ENCODE data around the gene LIPC.

LIPC gene

DNA sequence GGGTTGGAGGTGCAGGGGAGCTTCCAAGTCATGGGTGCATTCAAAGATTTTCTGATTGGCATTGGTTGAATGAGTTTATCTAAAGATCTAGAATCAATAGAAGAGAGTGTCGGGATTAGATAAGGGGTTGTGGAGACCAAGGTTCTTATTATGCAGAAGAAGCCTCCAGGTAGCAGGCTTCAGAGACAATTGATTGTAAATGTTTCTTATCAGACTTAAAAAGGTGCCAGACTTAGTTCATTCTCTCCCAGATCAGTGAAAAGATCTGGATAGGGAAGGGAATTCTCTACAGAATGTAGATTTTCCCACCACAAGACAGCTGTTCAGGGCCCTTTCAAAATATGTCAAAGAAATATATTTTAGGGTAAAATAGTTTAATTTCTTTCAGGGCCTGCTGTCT, 129.5 kb downstream of the LIPC start:
- no CpG with 5 or more reads among the region's 1 CpG for WGBS (ENCODE audit: insufficient coverage, insufficient read length)
- DNase-seq (ENCODE audit: low read depth, low spot score), result no peak
- H3K4me3 ChIP-seq (ENCODE audit: low read length), result no peak overlapping the region

DNA sequence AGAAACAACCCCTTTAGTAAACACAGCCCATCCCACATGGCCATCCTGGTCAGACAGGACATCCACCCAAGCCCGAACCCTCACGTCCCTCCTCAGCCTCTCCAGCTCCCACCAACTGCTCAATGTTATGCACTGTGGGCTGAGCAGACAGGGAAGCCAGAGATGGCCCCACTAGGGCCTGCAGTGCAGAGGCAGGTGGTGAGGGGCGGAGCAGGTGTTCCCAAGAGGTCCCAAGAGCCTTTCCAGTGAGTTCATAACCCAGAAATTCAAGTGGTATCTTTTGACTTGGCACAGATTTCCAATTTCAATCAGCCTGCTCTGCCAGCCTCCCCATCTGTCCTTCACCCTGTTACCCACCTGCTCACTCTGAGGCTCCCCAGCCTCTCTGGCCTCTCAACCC, 130.3 kb downstream of the LIPC start:
- no peaks in the 10 kb centered on the region for H3K27me3 ChIP-seq (ENCODE audit: control insufficient read depth, insufficient read depth, low read length)
- H3K27ac ChIP-seq (ENCODE audit: low read length), result no peak overlapping the region
- no peaks in the 10 kb centered on the region for H3K9me3 ChIP-seq (ENCODE audit: control insufficient read depth, insufficient read depth, low read length)
- no CpG with 5 or more reads among the region's 3 CpGs for WGBS (ENCODE audit: insufficient coverage, insufficient read length)
- no peak overlapping the region for H3K4me3 ChIP-seq (ENCODE audit: low read length)
- DNase-seq (ENCODE audit: low read depth, low spot score), result no peak
- no peaks in the 10 kb centered on the region for H3K36me3 ChIP-seq (ENCODE audit: control insufficient read depth, insufficient read depth, low read length)
- no peaks in the 10 kb centered on the region for H3K4me1 ChIP-seq (ENCODE audit: control insufficient read depth, insufficient read depth, low read length)

More for the DNA sequence above, 129.5 kb downstream of the LIPC start:
- no peaks in the 10 kb centered on the region for H3K9me3 ChIP-seq (ENCODE audit: control insufficient read depth, insufficient read depth, low read length)
- H3K36me3 ChIP-seq (ENCODE audit: control insufficient read depth, insufficient read depth, low read length), result no peaks in the 10 kb centered on the region
- no peaks in the 10 kb centered on the region for H3K27me3 ChIP-seq (ENCODE audit: control insufficient read depth, insufficient read depth, low read length)
- H3K27ac ChIP-seq (ENCODE audit: low read length), result no peak overlapping the region
- H3K4me1 ChIP-seq (ENCODE audit: control insufficient read depth, insufficient read depth, low read length), result no peaks in the 10 kb centered on the region

DNA sequence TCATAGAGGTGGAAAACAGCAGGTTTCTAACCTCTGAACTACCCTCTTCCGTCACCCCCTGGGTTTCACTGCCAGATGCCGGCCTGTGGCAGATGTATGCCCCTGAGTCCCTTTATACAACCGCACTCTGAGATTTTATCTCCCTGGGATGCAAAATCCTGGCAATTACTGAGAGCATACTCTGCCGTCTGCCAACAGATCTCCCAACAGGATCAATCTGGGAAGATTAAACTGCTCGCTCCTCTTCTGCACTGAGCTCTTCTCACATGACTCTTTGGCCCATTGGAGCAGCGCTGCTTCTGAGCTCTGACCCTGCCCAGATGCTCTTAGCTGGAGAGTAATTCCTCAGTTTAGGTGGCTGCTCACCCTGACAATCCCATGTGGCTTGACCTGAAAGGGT, 133.2 kb downstream of the LIPC start:
- no peak overlapping the region for H3K27ac ChIP-seq (ENCODE audit: low read length)
- H3K36me3 ChIP-seq (ENCODE audit: control insufficient read depth, insufficient read depth, low read length), result no peaks in the 10 kb centered on the region
- H3K27me3 ChIP-seq (ENCODE audit: control insufficient read depth, insufficient read depth, low read length), result no peaks in the 10 kb centered on the region
- no peaks in the 10 kb centered on the region for H3K9me3 ChIP-seq (ENCODE audit: control insufficient read depth, insufficient read depth, low read length)
- no peak overlapping the region for H3K4me3 ChIP-seq (ENCODE audit: low read length)
- WGBS (ENCODE audit: insufficient coverage, insufficient read length), result no CpG with 5 or more reads among the region's 6 CpGs
- DNase-seq (ENCODE audit: low read depth, low spot score), result no peak
- H3K4me1 ChIP-seq (ENCODE audit: control insufficient read depth, insufficient read depth, low read length), result no peaks in the 10 kb centered on the region

DNA sequence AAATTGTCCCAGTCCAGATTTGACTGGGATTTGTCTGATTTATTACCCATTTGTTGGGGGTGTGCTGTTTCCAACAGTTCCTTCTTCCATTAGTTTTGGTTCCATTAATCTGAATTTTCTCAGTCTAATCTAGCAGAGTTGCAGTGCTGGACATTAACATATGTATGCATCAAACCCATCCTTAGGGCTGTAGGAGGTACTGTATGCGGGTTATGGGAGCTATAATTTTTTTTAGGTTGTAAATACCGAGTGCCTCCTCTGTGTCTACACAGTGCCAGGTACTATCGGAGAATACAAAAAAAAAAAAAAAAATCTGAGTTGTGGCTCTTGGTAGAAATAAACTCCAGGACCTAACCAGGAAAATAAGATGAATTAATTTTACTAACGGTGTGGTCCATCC, 133.8 kb downstream of the LIPC start:
- H3K27me3 ChIP-seq (ENCODE audit: control insufficient read depth, insufficient read depth, low read length), result no peaks in the 10 kb centered on the region
- H3K27ac ChIP-seq (ENCODE audit: low read length), result no peak overlapping the region
- WGBS (ENCODE audit: insufficient coverage, insufficient read length), result no CpG with 5 or more reads among the region's 4 CpGs
- H3K4me3 ChIP-seq (ENCODE audit: low read length), result no peak overlapping the region
- H3K4me1 ChIP-seq (ENCODE audit: control insufficient read depth, insufficient read depth, low read length), result no peaks in the 10 kb centered on the region
- no peaks in the 10 kb centered on the region for H3K9me3 ChIP-seq (ENCODE audit: control insufficient read depth, insufficient read depth, low read length)
- H3K36me3 ChIP-seq (ENCODE audit: control insufficient read depth, insufficient read depth, low read length), result no peaks in the 10 kb centered on the region
- DNase-seq (ENCODE audit: low read depth, low spot score), result no peak

DNA sequence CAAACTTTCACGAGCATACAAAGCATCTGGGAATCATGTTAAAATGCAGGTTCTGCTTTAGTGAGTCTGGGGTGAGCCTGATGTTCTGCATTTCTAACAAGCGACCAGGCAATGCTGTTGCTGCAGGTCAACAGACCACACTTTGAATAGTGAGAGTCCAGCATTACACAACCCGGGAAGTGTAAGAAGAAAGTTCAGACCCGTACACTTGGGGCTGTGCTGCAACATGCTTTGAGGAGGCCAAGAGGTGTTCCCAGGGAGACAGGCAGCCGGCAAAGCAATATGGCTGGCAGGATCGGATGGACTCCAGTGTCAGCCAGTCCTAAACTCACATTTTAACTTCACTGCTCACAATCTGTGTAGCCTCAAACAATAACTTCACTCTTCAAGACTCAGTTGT, 134.2 kb downstream of the LIPC start:
- Histone ChIP-seq H3K36me3 (ENCODE audit: control insufficient read depth, insufficient read depth, low read length) (no peaks in the 10 kb centered on the region), H3K27me3 (ENCODE audit: control insufficient read depth, insufficient read depth, low read length) (no peaks in the 10 kb centered on the region), H3K4me1 (ENCODE audit: control insufficient read depth, insufficient read depth, low read length) (no peaks in the 10 kb centered on the region), H3K4me3 (ENCODE audit: low read length) (no peak overlapping the region), H3K27ac (ENCODE audit: low read length) (no peak overlapping the region), H3K9me3 (ENCODE audit: control insufficient read depth, insufficient read depth, low read length) (no peaks in the 10 kb centered on the region)
- DNase-seq (ENCODE audit: low read depth, low spot score), result no peak
- no CpG with 5 or more reads among the region's 6 CpGs for WGBS (ENCODE audit: insufficient coverage, insufficient read length)

DNA sequence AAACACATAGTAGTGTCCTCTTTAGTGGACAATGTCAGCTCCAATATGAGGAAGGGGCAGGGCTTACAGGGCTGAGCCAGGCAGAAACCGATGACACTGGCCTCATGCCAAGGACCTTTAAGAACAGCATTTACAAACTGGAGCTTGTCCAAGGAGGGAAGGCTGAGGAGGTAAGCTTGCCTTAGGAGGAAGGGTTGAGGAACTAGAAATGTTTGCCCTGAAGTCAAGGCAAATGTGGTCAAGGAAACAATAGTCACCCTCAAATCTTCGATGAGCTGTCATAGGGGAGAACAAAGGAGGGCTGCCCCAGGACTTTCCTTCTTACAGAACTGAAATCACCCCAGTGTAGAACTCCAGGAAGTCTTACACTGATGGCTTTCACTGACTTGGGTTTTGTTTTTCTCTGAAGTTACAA, 136.4 kb downstream of the LIPC start:
- Histone ChIP-seq H3K36me3 (ENCODE audit: control insufficient read depth, insufficient read depth, low read length) (no peaks in the 10 kb centered on the region), H3K27me3 (ENCODE audit: control insufficient read depth, insufficient read depth, low read length) (no peaks in the 10 kb centered on the region), H3K4me3 (ENCODE audit: low read length) (no peak overlapping the region), H3K27ac (ENCODE audit: low read length) (no peak overlapping the region), H3K4me1 (ENCODE audit: control insufficient read depth, insufficient read depth, low read length) (no peaks in the 10 kb centered on the region), H3K9me3 (ENCODE audit: control insufficient read depth, insufficient read depth, low read length) (no peaks in the 10 kb centered on the region)
- no peak for DNase-seq (ENCODE audit: low read depth, low spot score)
- no CpG with 5 or more reads among the region's 2 CpGs for WGBS (ENCODE audit: insufficient coverage, insufficient read length)

DNA sequence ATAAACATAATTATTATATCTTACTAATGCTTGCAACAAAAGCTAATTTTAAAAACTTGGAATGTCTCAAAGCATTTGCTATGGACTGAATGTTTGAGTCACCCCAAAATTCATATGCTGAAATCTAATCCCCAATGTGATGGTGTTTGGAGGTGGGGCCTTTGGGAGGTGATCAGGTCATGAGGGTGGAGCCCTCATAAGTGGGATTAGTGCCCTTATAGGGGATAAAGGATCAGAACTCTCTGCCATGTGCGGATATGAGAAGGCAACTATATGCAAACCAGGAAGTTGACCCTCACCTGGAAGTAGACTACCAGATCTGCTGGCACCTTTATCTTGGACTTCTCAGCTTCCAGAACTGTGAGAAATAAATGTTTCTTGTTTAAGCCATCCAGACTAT, 137.7 kb downstream of the LIPC start:
- H3K4me3 ChIP-seq (ENCODE audit: low read length), result no peak overlapping the region
- H3K9me3 ChIP-seq (ENCODE audit: control insufficient read depth, insufficient read depth, low read length), result no peaks in the 10 kb centered on the region
- no peaks in the 10 kb centered on the region for H3K27me3 ChIP-seq (ENCODE audit: control insufficient read depth, insufficient read depth, low read length)
- H3K4me1 ChIP-seq (ENCODE audit: control insufficient read depth, insufficient read depth, low read length), result no peaks in the 10 kb centered on the region
- no CpG with 5 or more reads among the region's 1 CpG for WGBS (ENCODE audit: insufficient coverage, insufficient read length)
- no peaks in the 10 kb centered on the region for H3K36me3 ChIP-seq (ENCODE audit: control insufficient read depth, insufficient read depth, low read length)
- no peak for DNase-seq (ENCODE audit: low read depth, low spot score)
- H3K27ac ChIP-seq (ENCODE audit: low read length), result no peak overlapping the region

DNA sequence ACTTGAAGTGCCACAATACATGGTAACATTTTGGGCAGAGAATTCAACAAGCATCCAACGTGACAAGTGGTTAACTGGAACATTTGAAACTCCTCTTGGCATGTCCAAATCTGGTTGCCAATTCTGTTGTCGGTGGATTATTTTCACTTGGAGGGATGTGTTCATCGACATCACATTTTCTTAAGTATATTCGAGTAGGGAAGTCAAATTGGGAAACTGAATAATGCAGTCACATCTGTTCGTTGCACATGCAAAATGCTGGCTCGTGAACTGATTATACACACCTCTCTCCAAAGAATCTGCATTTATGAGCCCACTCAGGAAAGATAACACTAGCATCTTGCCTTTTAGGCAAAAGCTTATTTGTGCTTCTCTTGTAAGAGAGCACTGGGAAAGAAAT, 139.7 kb downstream of the LIPC start:
- no peaks in the 10 kb centered on the region for H3K27me3 ChIP-seq (ENCODE audit: control insufficient read depth, insufficient read depth, low read length)
- WGBS (ENCODE audit: insufficient coverage, insufficient read length), result no CpG with 5 or more reads among the region's 6 CpGs
- H3K36me3 ChIP-seq (ENCODE audit: control insufficient read depth, insufficient read depth, low read length), result no peaks in the 10 kb centered on the region
- no peaks in the 10 kb centered on the region for H3K4me1 ChIP-seq (ENCODE audit: control insufficient read depth, insufficient read depth, low read length)
- no peaks in the 10 kb centered on the region for H3K9me3 ChIP-seq (ENCODE audit: control insufficient read depth, insufficient read depth, low read length)
- DNase-seq (ENCODE audit: low read depth, low spot score), result no peak
- no peak overlapping the region for H3K4me3 ChIP-seq (ENCODE audit: low read length)
- no peak overlapping the region for H3K27ac ChIP-seq (ENCODE audit: low read length)

DNA sequence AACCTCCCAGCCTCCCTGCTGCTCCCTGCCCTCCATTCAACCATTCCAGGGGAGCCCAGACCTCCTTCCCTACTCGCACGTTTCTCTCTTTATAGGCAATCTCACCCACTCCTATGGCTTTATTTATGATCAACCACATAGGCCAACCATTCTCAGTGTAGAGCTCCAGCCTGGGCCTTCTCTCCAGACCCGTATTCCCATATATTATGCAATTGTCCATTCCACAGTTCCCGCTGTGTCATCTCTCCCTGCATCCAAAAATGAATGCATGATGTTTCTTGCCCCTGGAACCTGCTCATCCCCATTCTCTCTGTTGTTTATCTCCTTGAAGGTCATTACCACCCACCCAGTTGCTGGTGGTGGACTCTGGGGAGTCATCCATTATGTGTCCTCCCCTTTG, 140.7 kb downstream of the LIPC start:
- no peaks in the 10 kb centered on the region for H3K27me3 ChIP-seq (ENCODE audit: control insufficient read depth, insufficient read depth, low read length)
- WGBS (ENCODE audit: insufficient coverage, insufficient read length), result no CpG with 5 or more reads among the region's 4 CpGs
- H3K9me3 ChIP-seq (ENCODE audit: control insufficient read depth, insufficient read depth, low read length), result no peaks in the 10 kb centered on the region
- no peak overlapping the region for H3K27ac ChIP-seq (ENCODE audit: low read length)
- no peak for DNase-seq (ENCODE audit: low read depth, low spot score)
- no peaks in the 10 kb centered on the region for H3K36me3 ChIP-seq (ENCODE audit: control insufficient read depth, insufficient read depth, low read length)
- no peak overlapping the region for H3K4me3 ChIP-seq (ENCODE audit: low read length)
- H3K4me1 ChIP-seq (ENCODE audit: control insufficient read depth, insufficient read depth, low read length), result no peaks in the 10 kb centered on the region

DNA sequence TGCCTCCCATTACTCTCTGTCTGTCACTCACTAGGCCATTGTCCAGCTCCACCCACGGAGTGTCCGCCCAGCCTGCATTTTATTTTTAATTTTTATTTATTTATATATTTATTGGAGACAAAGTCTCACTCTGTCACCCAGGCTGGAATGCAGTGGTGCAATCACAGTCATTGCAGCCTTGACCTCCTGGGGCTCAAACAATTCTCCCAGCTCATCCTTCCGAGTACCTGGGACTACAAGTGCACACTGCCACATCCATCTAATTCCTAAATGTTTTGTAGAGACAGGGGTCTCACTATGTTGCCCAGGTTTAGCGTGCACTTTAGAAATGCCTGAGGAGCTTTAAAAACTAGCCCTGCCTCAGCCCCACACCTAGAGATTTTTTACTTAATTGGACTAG, 141.5 kb downstream of the LIPC start:
- Histone ChIP-seq H3K27ac (ENCODE audit: low read length) (no peak overlapping the region), H3K9me3 (ENCODE audit: control insufficient read depth, insufficient read depth, low read length) (no peaks in the 10 kb centered on the region), H3K36me3 (ENCODE audit: control insufficient read depth, insufficient read depth, low read length) (no peaks in the 10 kb centered on the region), H3K27me3 (ENCODE audit: control insufficient read depth, insufficient read depth, low read length) (no peaks in the 10 kb centered on the region), H3K4me3 (ENCODE audit: low read length) (no peak overlapping the region), H3K4me1 (ENCODE audit: control insufficient read depth, insufficient read depth, low read length) (no peaks in the 10 kb centered on the region)
- DNase-seq (ENCODE audit: low read depth, low spot score), result no peak
- no CpG with 5 or more reads among the region's 4 CpGs for WGBS (ENCODE audit: insufficient coverage, insufficient read length)

DNA sequence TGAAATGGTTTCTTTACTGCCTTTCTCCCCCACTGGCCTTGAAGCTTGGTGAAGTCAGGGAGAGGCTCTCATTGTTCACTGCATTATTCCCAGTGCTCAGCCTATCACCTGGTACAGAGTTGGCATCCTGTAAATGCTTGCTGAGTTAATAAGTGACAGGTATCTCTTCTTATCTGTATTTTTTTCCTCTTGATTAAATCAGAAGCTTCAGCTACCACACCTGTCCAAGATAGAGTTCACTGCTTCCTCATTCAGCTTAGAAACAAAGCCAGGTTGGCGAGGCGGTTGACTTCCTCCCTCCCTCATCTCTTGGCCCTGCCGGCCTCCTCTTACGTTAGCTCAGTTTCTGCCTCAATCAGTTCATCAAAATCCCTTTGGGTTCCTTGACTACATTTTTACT, 142.8 kb downstream of the LIPC start:
- no CpG with 5 or more reads among the region's 4 CpGs for WGBS (ENCODE audit: insufficient coverage, insufficient read length)
- Histone ChIP-seq H3K36me3 (ENCODE audit: control insufficient read depth, insufficient read depth, low read length) (no peaks in the 10 kb centered on the region), H3K27ac (ENCODE audit: low read length) (no peak overlapping the region), H3K4me1 (ENCODE audit: control insufficient read depth, insufficient read depth, low read length) (no peaks in the 10 kb centered on the region), H3K27me3 (ENCODE audit: control insufficient read depth, insufficient read depth, low read length) (no peaks in the 10 kb centered on the region), H3K4me3 (ENCODE audit: low read length) (no peak overlapping the region), H3K9me3 (ENCODE audit: control insufficient read depth, insufficient read depth, low read length) (no peaks in the 10 kb centered on the region)
- no peak for DNase-seq (ENCODE audit: low read depth, low spot score)
